Activated CD4-positive, alpha-beta memory T cell treated with anti-CD3 and anti-CD28 coated beads, Interleukin-2, amount 10 ng/mL, durations not matched to agents 7 days and 5 days (primary cell): ENCODE measurements around the gene SMIM29. TPM values are rescaled to one million over a fixed set of nuclear protein-coding genes. Genes with fewer than 3 reads are reported as not detected.

Source experiments
- CTCF ChIA-PET: fragments of 350-600 bp; sonication (Branson Sonifier 250); formaldehyde crosslinking; loops from one replicate; lab custom pipeline; 2021; ENCODE audit warnings: antibody characterized with exemption, inconsistent platforms; lab: Charles Lee
- POLR2A ChIA-PET: fragments of 350-600 bp; sonication (Branson Sonifier 250); formaldehyde crosslinking; loops from one replicate; lab custom pipeline; 2021; ENCODE audit warnings: antibody characterized with exemption; lab: Charles Lee
- DNase-seq: peaks from one replicate; pipeline ENCODE4 v3.0.0-alpha.2; 2020
- H3K27ac Mint-ChIP-seq: one replicate; pipeline ENCODE4 v1.8.0; 2021; ENCODE audit warnings: mild to moderate bottlenecking, mixed read lengths
- H3K27me3 Mint-ChIP-seq: one replicate; pipeline ENCODE4 v1.8.0; 2021; ENCODE audit warnings: mixed read lengths
- H3K36me3 Mint-ChIP-seq: one replicate; pipeline ENCODE4 v1.8.0; 2021; ENCODE audit warnings: low read depth, mixed read lengths
- H3K4me1 Mint-ChIP-seq: one replicate; pipeline ENCODE4 v1.8.0; 2021; ENCODE audit warnings: mixed read lengths
- H3K4me3 Mint-ChIP-seq: one replicate; pipeline ENCODE4 v1.8.0; 2021; ENCODE audit warnings: mild to moderate bottlenecking, mixed read lengths
- H3K9me3 Mint-ChIP-seq: one replicate; pipeline ENCODE4 v1.8.0; 2021; ENCODE audit warnings: mixed read lengths
- total RNA-seq, 2 experiments: library from RNA; stranded (reverse); gene quantifications; one replicate each; pipeline ENCODE4 v1.2.3, GENCODE V29; 2021

The SMIM29 gene
- total RNA-seq, 2 experiments from 2014 or later = 38.3 to 38.4 TPM

GRCh38 chr6:34226731-34227586, 21.8 kb downstream of the SMIM29 start:
- Mint-ChIP-seq H3K4me1 (peaks cover 35% of the 10 kb centered on the region), H3K36me3 (no peaks in the 10 kb centered on the region), H3K27ac (no peak overlapping the region), H3K4me3 (no peak overlapping the region), H3K27me3 (no peaks in the 10 kb centered on the region), H3K9me3 (no peaks in the 10 kb centered on the region)
- CTCF ChIA-PET = interaction anchor here (1.2 kb wide), 1 partner anchor 22 kb away, joined by 3 read pairs; the partner anchor contains the start of gene SMIM29
- POLR2A ChIA-PET = interaction anchor here (2.4 to 4.5 kb wide), 2 partner anchors 10 to 22 kb away, joined by 7 to 41 read pairs; partner anchors contain the start of genes HMGA1 and SMIM29
- DNase-seq = no peak

- Mint-ChIP-seq H3K4me3 (no peak overlapping the region), H3K27me3 (no peaks in the 10 kb centered on the region), H3K4me1 (peaks cover 35% of the 10 kb centered on the region), H3K27ac (no peak overlapping the region), H3K36me3 (no peaks in the 10 kb centered on the region), H3K9me3 (no peaks in the 10 kb centered on the region)
- ChIA-PET POLR2A (interaction anchor here (2.4 to 4.5 kb wide), 2 partner anchors 11 to 22 kb away, joined by 7 to 41 read pairs; partner anchors contain the start of genes HMGA1 and SMIM29), CTCF (interaction anchor here (1.2 kb wide), 1 partner anchor 23 kb away, joined by 3 read pairs; the partner anchor contains the start of gene SMIM29)
- no peak for DNase-seq
Observed at GRCh38 chr6:34226066-34226465, 22.7 kb downstream of the SMIM29 start.

DNA sequence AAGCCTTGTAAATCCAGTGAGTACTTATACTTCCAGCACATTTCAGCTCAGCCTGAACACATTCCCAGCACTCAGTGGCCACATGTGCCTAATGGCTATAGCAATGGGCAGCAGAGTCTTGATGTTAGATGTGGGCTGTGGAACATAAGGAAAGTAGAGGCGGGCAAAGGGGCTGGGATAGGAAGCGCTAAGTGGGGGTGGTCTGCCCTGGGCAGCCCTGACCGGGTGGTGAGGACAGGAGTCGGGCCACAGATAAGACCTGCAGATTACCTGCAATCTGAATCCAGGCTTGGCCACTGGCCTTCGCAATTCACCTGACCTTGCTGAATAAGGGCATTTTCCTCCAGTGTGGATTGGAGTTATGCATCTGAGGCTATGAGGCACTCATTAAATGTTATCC, 23.3 kb downstream of the SMIM29 start:
- H3K4me1 Mint-ChIP-seq = peaks cover 35% of the 10 kb centered on the region
- no peaks in the 10 kb centered on the region for H3K9me3 Mint-ChIP-seq
- ChIA-PET CTCF (no interaction called here), POLR2A (interaction anchor here (2.3 to 4.5 kb wide), 3 partner anchors 11 to 23 kb away, joined by 7 to 41 read pairs (median 15); partner anchors contain the start of genes HMGA1 and SMIM29)
- H3K27ac Mint-ChIP-seq = no peak overlapping the region
- H3K36me3 Mint-ChIP-seq = no peaks in the 10 kb centered on the region
- DNase-seq = no peak
- no peak overlapping the region for H3K4me3 Mint-ChIP-seq
- no peaks in the 10 kb centered on the region for H3K27me3 Mint-ChIP-seq

DNA sequence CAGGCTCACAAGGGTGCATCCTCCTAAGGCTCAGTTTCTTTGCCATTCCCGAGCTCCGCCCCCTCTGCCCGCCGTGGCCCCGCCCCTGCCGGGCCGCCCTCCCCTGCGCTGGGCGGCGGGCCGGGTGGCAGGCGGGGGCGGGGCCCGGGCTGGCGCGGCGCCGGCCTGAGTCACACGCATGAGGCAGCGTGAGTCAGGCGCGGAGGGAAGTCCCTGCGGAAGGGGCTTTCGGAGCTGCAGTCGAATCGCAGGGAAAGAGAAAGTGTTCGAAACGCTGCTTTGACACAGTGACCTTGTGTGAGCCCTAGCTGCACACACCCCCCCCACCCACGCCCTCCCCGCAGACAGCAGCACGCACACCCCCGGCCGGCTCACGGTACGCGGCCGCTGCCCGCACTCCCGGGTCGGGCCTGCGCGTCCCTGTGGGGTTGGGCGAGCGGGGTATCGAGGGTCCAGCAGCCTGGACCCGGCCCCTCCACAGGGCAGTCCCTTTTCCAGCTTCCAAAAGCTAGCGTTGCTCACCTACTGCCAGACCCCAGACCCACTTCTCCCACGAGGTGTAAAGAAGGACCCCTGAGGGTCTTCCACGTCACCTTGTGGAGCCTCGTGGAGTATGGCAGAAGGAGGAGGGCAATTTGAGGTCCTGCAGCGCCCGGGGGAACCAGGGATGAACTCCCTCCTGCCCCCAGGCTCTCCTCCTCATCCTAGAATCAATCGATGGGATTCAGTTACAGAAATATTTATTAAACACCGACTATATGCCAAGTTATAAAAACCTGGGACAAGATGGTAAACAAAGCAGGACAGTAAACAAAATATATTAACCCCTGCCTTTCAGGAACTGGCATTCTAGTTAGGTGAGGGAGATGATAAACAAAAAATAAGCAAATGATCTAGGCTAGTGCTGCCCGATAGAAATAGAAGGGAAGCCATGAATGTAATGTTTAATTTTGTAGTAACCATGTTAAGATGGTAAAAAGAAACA, 24.6 kb downstream of the SMIM29 start:
- CTCF ChIA-PET = interaction anchor here (0.7 to 2.7 kb wide), 8 partner anchors 12 to 169 kb away, joined by 3 to 15 read pairs (median 4); partner anchors contain the start of gene HMGA1
- Mint-ChIP-seq H3K4me3 (peak overlapping the region; percentile 64), H3K27ac (peak overlapping the region; percentile 59), H3K36me3 (no peaks in the 10 kb centered on the region), H3K9me3 (no peaks in the 10 kb centered on the region), H3K27me3 (peaks cover 3% of the 10 kb centered on the region), H3K4me1 (peaks cover 32% of the 10 kb centered on the region)
- POLR2A ChIA-PET = interaction anchor here (0.9 to 4.5 kb wide), 15 partner anchors 9 to 664 kb away, joined by 3 to 42 read pairs (median 4); partner anchors contain the start of genes ANKS1A, HMGA1, NUDT3 and RPS10
- DNase-seq = peak; percentile 94

DNA sequence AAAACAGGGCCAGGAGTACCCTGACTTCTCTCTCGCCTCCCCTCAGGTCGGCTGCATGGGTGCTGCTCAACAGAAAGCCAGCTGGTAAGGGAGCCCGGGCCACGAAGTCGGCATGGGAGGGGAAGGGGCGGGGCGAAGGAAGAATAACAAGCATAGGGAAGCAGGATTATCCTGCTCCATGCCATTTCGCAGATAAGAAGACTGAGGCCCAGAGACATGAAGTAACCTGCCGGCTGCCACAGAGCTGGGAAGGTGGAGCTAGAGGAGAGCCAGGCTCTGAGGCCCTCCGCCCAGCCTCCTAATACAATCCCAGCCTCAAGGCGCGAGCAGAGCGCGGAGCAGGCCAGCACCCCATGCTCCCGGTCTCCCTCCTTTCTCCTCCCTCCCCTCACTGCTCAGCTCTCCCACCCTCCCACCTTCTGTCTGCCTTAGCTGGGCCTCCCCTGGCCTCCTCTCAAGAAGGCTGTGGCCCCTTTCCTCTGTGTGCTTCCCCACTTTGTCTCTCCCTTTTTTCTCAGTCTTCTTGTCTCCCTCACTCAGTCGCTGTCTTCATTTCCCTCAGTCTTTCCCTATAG, 25.3 kb downstream of the SMIM29 start:
- H3K4me3 Mint-ChIP-seq = no peak overlapping the region
- ChIA-PET POLR2A (interaction anchor here (0.9 to 2.3 kb wide), 14 partner anchors 9 to 665 kb away, joined by 3 to 42 read pairs (median 4); partner anchors contain the start of genes ANKS1A, HMGA1, NUDT3 and RPS10), CTCF (interaction anchor here (0.7 to 2.7 kb wide), 9 partner anchors 11 to 170 kb away, joined by 3 to 15 read pairs (median 4); partner anchors contain the start of gene HMGA1)
- peaks cover 29% of the 10 kb centered on the region for H3K4me1 Mint-ChIP-seq
- peak overlapping the region; percentile 48 for H3K27ac Mint-ChIP-seq
- DNase-seq = no peak
- peaks cover 4% of the 10 kb centered on the region for H3K27me3 Mint-ChIP-seq
- H3K36me3 Mint-ChIP-seq = no peaks in the 10 kb centered on the region
- no peaks in the 10 kb centered on the region for H3K9me3 Mint-ChIP-seq

- no peak for DNase-seq
- no peak overlapping the region for H3K27ac Mint-ChIP-seq
- H3K4me1 Mint-ChIP-seq = peaks cover 11% of the 10 kb centered on the region
- no peaks in the 10 kb centered on the region for H3K36me3 Mint-ChIP-seq
- ChIA-PET POLR2A (interaction anchor here (1.0 kb wide), 1 partner anchor 10 kb away, joined by 3 read pairs; no protein-coding TSS in a partner anchor), CTCF (interaction anchor here (1.0 to 1.1 kb wide), 2 partner anchors 31 to 63 kb away, joined by 3 read pairs; no protein-coding TSS in a partner anchor)
- no peaks in the 10 kb centered on the region for H3K9me3 Mint-ChIP-seq
- no peak overlapping the region for H3K4me3 Mint-ChIP-seq
- H3K27me3 Mint-ChIP-seq = peaks cover 6% of the 10 kb centered on the region
Observed at GRCh38 chr6:34218691-34219090, 30.1 kb downstream of the SMIM29 start.

- H3K9me3 Mint-ChIP-seq = no peaks in the 10 kb centered on the region
- peaks cover 3% of the 10 kb centered on the region for H3K4me1 Mint-ChIP-seq
- ChIA-PET CTCF (no interaction called here), POLR2A (interaction anchor here (1.2 kb wide), 1 partner anchor 24 kb away, joined by 3 read pairs; no protein-coding TSS in a partner anchor)
- no peak overlapping the region for H3K27ac Mint-ChIP-seq
- no peak overlapping the region for H3K4me3 Mint-ChIP-seq
- no peaks in the 10 kb centered on the region for H3K36me3 Mint-ChIP-seq
- no peak for DNase-seq
- H3K27me3 Mint-ChIP-seq = peaks cover 5% of the 10 kb centered on the region
Observed at GRCh38 chr6:34213772-34214171, 35.0 kb downstream of the SMIM29 start.

DNA sequence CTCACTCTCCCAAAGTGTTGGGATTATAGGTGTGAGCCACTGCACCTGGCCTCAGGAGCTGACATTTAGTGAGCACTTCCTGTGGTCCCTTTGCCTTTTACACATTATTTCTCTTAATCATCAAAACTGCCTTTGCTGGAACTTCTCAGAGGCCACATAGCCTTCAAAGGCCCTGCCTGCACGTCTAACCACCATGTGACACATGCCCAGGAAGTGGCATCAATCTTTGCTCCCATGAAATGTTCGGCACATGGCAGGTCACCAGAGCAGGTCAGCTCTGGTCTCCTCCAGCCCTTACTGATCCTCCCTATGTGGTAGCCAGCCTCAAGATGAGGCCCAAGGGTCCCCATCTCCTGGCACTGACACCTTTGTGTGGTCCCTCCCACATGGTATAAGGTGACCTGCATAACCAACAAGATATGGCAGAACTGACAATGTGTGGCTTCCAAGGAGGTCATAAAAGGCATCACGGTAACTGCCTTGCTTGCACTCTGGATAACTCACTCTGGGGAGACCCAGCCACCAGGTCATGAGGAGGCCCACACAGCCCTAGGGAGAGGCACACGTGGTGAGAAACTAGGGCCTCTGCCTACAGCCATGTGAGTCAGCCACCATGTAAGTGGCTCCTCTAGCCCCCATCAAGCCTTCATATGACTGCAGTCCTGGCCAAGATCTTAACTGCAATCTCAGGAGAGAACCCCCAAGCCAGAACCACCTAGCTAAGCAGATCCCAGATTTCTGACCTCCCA, 40.9 kb downstream of the SMIM29 start:
- Mint-ChIP-seq H3K4me3 (no peak overlapping the region), H3K27ac (no peak overlapping the region), H3K27me3 (no peaks in the 10 kb centered on the region), H3K9me3 (no peaks in the 10 kb centered on the region), H3K36me3 (no peaks in the 10 kb centered on the region), H3K4me1 (peaks cover 13% of the 10 kb centered on the region)
- ChIA-PET POLR2A (interaction anchor here (0.8 to 1.8 kb wide), 4 partner anchors 9 to 29 kb away, joined by 3 to 4 read pairs (median 3); partner anchors contain the start of gene HMGA1), CTCF (interaction anchor here (0.8 to 2.7 kb wide), 4 partner anchors 10 to 41 kb away, joined by 3 to 8 read pairs (median 4); partner anchors contain the start of genes HMGA1 and SMIM29)
- DNase-seq = no peak

GRCh38 chr6:34206726-34207125, 42.1 kb downstream of the SMIM29 start:
- Mint-ChIP-seq H3K27ac (no peak overlapping the region), H3K36me3 (no peaks in the 10 kb centered on the region), H3K27me3 (no peaks in the 10 kb centered on the region), H3K9me3 (peaks cover 2% of the 10 kb centered on the region), H3K4me3 (no peak overlapping the region), H3K4me1 (peaks cover 13% of the 10 kb centered on the region)
- POLR2A ChIA-PET = interaction anchor here (1.8 kb wide), 1 partner anchor 11 kb away, joined by 4 read pairs; no protein-coding TSS in a partner anchor
- no peak for DNase-seq
- CTCF ChIA-PET = interaction anchor here (0.8 to 2.7 kb wide), 3 partner anchors 17 to 42 kb away, joined by 3 to 8 read pairs (median 4); partner anchors contain the start of genes HMGA1 and SMIM29

DNA sequence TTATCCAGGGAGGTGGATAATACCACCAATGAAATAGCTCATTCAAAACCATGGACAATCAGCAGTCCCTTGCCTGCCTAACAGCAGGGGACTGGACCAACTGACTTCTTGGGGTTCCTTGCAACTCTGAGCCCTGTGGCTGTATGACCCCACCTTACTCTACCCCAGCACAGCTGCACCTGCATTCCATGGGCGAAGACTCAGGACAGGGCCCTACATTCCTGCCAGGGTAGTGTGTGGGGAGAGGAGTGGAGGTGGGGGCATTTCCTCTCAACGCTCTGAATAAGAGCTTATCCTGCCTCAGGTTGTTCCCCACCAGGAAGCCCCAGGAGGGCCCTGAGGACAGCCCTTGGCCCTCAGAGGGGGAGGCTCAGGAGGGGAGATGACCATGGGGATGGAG, 42.9 kb downstream of the SMIM29 start:
- ChIA-PET CTCF (interaction anchor here (2.0 to 2.7 kb wide), 2 partner anchors 10 to 43 kb away, joined by 8 to 9 read pairs; partner anchors contain the start of gene SMIM29), POLR2A (no interaction called here)
- H3K9me3 Mint-ChIP-seq = peaks cover 3% of the 10 kb centered on the region
- no peak overlapping the region for H3K4me3 Mint-ChIP-seq
- DNase-seq = no peak
- H3K4me1 Mint-ChIP-seq = peaks cover 13% of the 10 kb centered on the region
- no peak overlapping the region for H3K27ac Mint-ChIP-seq
- H3K36me3 Mint-ChIP-seq = no peaks in the 10 kb centered on the region
- H3K27me3 Mint-ChIP-seq = no peaks in the 10 kb centered on the region

DNA sequence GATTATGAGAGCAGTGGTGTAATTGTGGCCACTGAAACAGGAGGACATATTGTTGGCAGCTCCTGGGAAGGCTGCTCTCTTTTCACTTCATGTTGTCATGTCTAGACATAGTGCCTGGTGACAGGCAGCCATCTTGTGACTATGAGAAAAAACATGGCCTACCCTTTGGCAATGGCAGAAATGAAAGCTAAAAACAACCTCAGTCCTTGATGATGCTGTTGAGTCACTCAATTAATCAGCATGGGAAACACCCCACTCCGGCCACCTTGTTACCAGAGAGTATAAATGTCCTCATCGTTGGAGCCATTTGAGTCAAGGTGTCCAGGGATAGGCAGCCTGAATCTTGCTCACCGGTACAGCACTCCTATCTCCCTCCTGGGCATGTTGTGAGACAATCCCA, 43.3 kb downstream of the SMIM29 start:
- H3K4me1 Mint-ChIP-seq = peaks cover 13% of the 10 kb centered on the region
- H3K36me3 Mint-ChIP-seq = no peaks in the 10 kb centered on the region
- DNase-seq = no peak
- no peak overlapping the region for H3K4me3 Mint-ChIP-seq
- POLR2A ChIA-PET = no interaction called here
- no peaks in the 10 kb centered on the region for H3K27me3 Mint-ChIP-seq
- CTCF ChIA-PET = interaction anchor here (2.0 to 2.7 kb wide), 2 partner anchors 9 to 44 kb away, joined by 8 to 9 read pairs; partner anchors contain the start of gene SMIM29
- no peak overlapping the region for H3K27ac Mint-ChIP-seq
- H3K9me3 Mint-ChIP-seq = peaks cover 3% of the 10 kb centered on the region
